MM.1S (cell line): Measurements from ENCODE around the gene PPP2R2C.

Source experiments
- DNase-seq: peaks from one replicate; pipeline ENCODE4 v3.0.0-alpha.2; 2015
- H2AFZ ChIP-seq: fragments of 300-600 bp; sonication (generic); 2 replicates; pipeline ENCODE4 v1.6.0; 2016; ENCODE audit warnings: antibody characterized with exemption, low read length
- H3F3A ChIP-seq: fragments of 300-600 bp; sonication (generic); 2 replicates; pipeline ENCODE4 v1.6.1; 2016; ENCODE audit warnings: mild to moderate bottlenecking, antibody characterized with exemption, low read length, moderate library complexity, mixed read lengths; ENCODE audit not compliant: insufficient read depth
- H3K27ac ChIP-seq: fragments of 300-600 bp; sonication (generic); 2 replicates; pipeline ENCODE4 v1.5.1; 2016; ENCODE audit warnings: mild to moderate bottlenecking, low read length
- H3K27me3 ChIP-seq: fragments of 300-600 bp; sonication (generic); replicated peaks from 2 replicates; pipeline ENCODE4 v1.6.0; 2016; ENCODE audit warnings: low read length; ENCODE audit not compliant: insufficient read depth
- H3K36me3 ChIP-seq: fragments of 300-600 bp; sonication (generic); replicated peaks from 2 replicates; pipeline ENCODE4 v1.6.1; 2016; ENCODE audit warnings: mild to moderate bottlenecking, low read length, mixed read lengths; ENCODE audit not compliant: insufficient read depth
- H3K4me1 ChIP-seq: fragments of 300-600 bp; sonication (generic); 2 replicates; pipeline ENCODE4 v1.6.1; 2016; ENCODE audit warnings: low read length, mixed read lengths
- H3K4me2 ChIP-seq: fragments of 300-600 bp; sonication (generic); 2 replicates; pipeline ENCODE4 v1.6.0; 2016; ENCODE audit warnings: low read depth, low read length
- H3K4me3 ChIP-seq: fragments of 300-600 bp; sonication (generic); 2 replicates; pipeline ENCODE4 v1.5.1; 2016; ENCODE audit warnings: low read length, mixed read lengths
- H3K79me2 ChIP-seq: fragments of 300-600 bp; sonication (generic); 2 replicates; pipeline ENCODE4 v1.6.1; 2016; ENCODE audit warnings: mixed run types, low read length, mixed read lengths
- H3K9ac ChIP-seq: fragments of 300-600 bp; sonication (generic); 2 replicates; pipeline ENCODE4 v1.6.1; 2016; ENCODE audit warnings: low read length, mixed read lengths
- H3K9me2 ChIP-seq: fragments of 300-600 bp; sonication (generic); replicated peaks from 2 replicates; pipeline ENCODE4 v1.6.1; 2016; ENCODE audit warnings: mild to moderate bottlenecking, low read length, mixed read lengths; ENCODE audit not compliant: insufficient read depth
- H3K9me3 ChIP-seq: fragments of 300-600 bp; sonication (generic); replicated peaks from 2 replicates; pipeline ENCODE4 v1.6.1; 2016; ENCODE audit warnings: mild to moderate bottlenecking, low read length, mixed read lengths; ENCODE audit not compliant: insufficient read depth
- H4K20me1 ChIP-seq: fragments of 300-600 bp; sonication (generic); 2 replicates; pipeline ENCODE4 v1.6.1; 2016; ENCODE audit warnings: mild to moderate bottlenecking, low read length, moderate library complexity, mixed read lengths; ENCODE audit not compliant: insufficient read depth
- EZH2 ChIP-seq: fragments of 300-600 bp; sonication (generic); optimal IDR thresholded peaks from 2 replicates; pipeline ENCODE3; 2017; ENCODE audit warnings: low read depth, mild to moderate bottlenecking, antibody characterized with exemption, low read length, mixed read lengths
- EZH2phosphoT487 ChIP-seq: fragments of 300-600 bp; sonication (generic); IDR thresholded peaks from 2 replicates; pipeline ENCODE4 v1.6.1; 2018; ENCODE audit warnings: antibody characterized with exemption, low read length
- TF ChIP-seq, protein P1 (sequence below): fragments of 300-600 bp; sonication (generic); IDR thresholded peaks from 2 replicates; pipeline ENCODE4 v1.5.1; 2016; ENCODE audit warnings: antibody characterized with exemption, low read length, mixed read lengths

Gene PPP2R2C

DNA sequence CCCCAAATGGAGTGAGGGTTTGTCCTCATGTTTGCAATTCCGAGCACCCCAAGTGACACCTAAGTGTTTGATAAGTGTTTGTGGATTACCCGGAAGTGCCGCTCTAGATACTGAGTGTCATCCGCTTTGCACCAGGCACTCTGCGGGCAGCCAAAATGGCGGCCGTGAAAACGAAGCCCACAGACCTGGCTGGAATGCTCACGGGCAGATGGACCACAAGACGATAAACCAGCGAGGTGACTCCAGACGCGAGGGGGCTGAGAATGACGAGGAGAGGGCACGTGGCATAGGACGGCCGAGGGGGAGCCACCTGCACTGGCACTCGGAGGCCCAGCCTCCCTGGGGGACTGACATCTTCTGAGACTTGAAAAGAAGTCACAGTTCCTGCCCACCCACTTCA is 51.0 kb downstream of the PPP2R2C start:
- H3K4me1 ChIP-seq = 0 out of 2 replicates have a peak, but pooled peaks cover 5% of the 10 kb centered on the region
- H3K4me3 ChIP-seq = peak overlapping the region; percentile 11; the same call in 1 of the 2 replicates
- H3K4me2 ChIP-seq = peak overlapping the region; percentile 40
- H3F3A ChIP-seq = no peaks in the 10 kb centered on the region
- H3K27me3 ChIP-seq = peaks cover 85% of the 10 kb centered on the region
- no peaks in the 10 kb centered on the region for H3K36me3 ChIP-seq
- TF ChIP-seq EZH2 = no peak
- no peak for TF ChIP-seq EZH2phosphoT487
- TF ChIP-seq, protein P1, sequence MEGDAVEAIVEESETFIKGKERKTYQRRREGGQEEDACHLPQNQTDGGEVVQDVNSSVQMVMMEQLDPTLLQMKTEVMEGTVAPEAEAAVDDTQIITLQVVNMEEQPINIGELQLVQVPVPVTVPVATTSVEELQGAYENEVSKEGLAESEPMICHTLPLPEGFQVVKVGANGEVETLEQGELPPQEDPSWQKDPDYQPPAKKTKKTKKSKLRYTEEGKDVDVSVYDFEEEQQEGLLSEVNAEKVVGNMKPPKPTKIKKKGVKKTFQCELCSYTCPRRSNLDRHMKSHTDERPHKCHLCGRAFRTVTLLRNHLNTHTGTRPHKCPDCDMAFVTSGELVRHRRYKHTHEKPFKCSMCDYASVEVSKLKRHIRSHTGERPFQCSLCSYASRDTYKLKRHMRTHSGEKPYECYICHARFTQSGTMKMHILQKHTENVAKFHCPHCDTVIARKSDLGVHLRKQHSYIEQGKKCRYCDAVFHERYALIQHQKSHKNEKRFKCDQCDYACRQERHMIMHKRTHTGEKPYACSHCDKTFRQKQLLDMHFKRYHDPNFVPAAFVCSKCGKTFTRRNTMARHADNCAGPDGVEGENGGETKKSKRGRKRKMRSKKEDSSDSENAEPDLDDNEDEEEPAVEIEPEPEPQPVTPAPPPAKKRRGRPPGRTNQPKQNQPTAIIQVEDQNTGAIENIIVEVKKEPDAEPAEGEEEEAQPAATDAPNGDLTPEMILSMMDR = no peak
- no peaks in the 10 kb centered on the region for H3K79me2 ChIP-seq
- no peak overlapping the region for H3K9ac ChIP-seq
- no peak overlapping the region for H3K27ac ChIP-seq
- H2AFZ ChIP-seq = peak overlapping the region; percentile 33
- H3K9me2 ChIP-seq = no peaks in the 10 kb centered on the region
- H3K9me3 ChIP-seq = no peaks in the 10 kb centered on the region
- no peaks in the 10 kb centered on the region for H4K20me1 ChIP-seq
- no peak for DNase-seq

DNA sequence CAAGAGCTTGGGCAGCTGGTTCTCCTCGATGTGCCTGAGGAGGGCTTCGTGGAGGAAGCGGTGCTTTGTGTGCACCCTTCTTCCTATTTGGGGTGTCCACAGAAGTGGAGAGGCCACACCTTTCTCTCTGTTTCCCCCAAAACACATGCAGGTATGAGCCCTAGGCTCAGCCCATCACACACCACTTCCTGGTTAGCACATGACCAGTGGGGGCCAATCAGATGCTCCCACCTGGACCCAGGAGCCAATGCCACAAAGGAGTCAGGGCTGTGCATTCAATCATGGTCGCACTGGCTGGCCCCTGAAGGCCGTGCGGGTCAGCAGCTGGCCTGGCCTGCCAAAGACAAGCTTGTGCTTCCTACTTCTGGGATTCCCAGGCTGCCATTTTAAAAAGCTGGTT is 51.4 kb downstream of the PPP2R2C start:
- Histone ChIP-seq H3K9me2 (no peaks in the 10 kb centered on the region), H2AFZ (peak overlapping the region; percentile 33), H3K4me3 (peak overlapping the region; percentile 11; the same call in 1 of the 2 replicates), H4K20me1 (no peaks in the 10 kb centered on the region), H3K27me3 (peaks cover 85% of the 10 kb centered on the region), H3F3A (no peaks in the 10 kb centered on the region), H3K9me3 (no peaks in the 10 kb centered on the region), H3K36me3 (no peaks in the 10 kb centered on the region), H3K27ac (no peak overlapping the region), H3K9ac (no peak overlapping the region), H3K79me2 (no peaks in the 10 kb centered on the region), H3K4me1 (0 out of 2 replicates have a peak, but pooled peaks cover 5% of the 10 kb centered on the region), H3K4me2 (peak overlapping the region; percentile 40)
- TF ChIP-seq, protein P1 = no peak
- TF ChIP-seq EZH2 = no peak
- peak; percentile 10 for DNase-seq

- Histone ChIP-seq H3K9me2 (no peaks in the 10 kb centered on the region), H3K4me1 (0 out of 2 replicates have a peak, but pooled peaks cover 5% of the 10 kb centered on the region), H3K79me2 (no peaks in the 10 kb centered on the region), H2AFZ (no peak overlapping the region), H3K36me3 (no peaks in the 10 kb centered on the region), H3F3A (no peaks in the 10 kb centered on the region), H3K27me3 (peaks cover 85% of the 10 kb centered on the region), H3K9me3 (no peaks in the 10 kb centered on the region), H4K20me1 (no peaks in the 10 kb centered on the region), H3K4me3 (no peak overlapping the region), H3K27ac (no peak overlapping the region), H3K4me2 (no peak overlapping the region), H3K9ac (no peak overlapping the region)
- DNase-seq = no peak
- no peak for TF ChIP-seq EZH2phosphoT487
- TF ChIP-seq, protein P1 = no peak
- TF ChIP-seq EZH2 = no peak
Measured at GRCh38 chr4:6420036-6420435, 52.4 kb downstream of the PPP2R2C start.
